HCT116 (cell line): ENCODE measurements around the gene HRNR. TPM values are rescaled to one million over a fixed set of nuclear protein-coding genes. Genes with fewer than 3 reads are reported as not detected.

Experiments used
- ATAC-seq: fragments of 200-7000 bp; cut with Tn5 transposase; 2 replicates; pipeline ENCODE4 v1.9.1; 2020; ENCODE audit warnings: mild to moderate bottlenecking, moderate library complexity
- BruUV-seq: library from RNA; stranded (reverse); fragments of 400-500 nt; replicated peaks from 2 replicates; lab custom pipeline; 2021; lab: Mats Ljungman, UMichigan
- CTCF ChIA-PET: fragments of 300-600 bp; sonication (Branson Sonifier 250); formaldehyde crosslinking; loops from one replicate; lab custom pipeline; 2021; ENCODE audit warnings: antibody characterized with exemption; lab: Charles Lee
- POLR2A ChIA-PET: fragments of 300-600, 350-600 bp; sonication (Branson Sonifier 250); formaldehyde crosslinking; loops from one replicate; lab custom pipeline; 2021; ENCODE audit warnings: antibody characterized with exemption; lab: Charles Lee
- RAD21 ChIA-PET, 2 experiments: fragments of 300-600 bp; sonication (Branson Sonifier 250); formaldehyde crosslinking; loops; one replicate each; lab custom pipeline; 2023; ENCODE audit warnings: low total read pairs in 2 of 2; ENCODE audit not compliant: uncharacterized antibody in 2 of 2, unreplicated experiment in 2 of 2, low non-redundant PET in 1 of 2; lab: Charles Lee
- DNase-seq: peaks from one replicate; pipeline ENCODE4 v3.0.0-alpha.2; 2010; ENCODE audit warnings: low read depth, low spot score
- H2AFZ ChIP-seq: fragments of 200-600 bp; shearing (Covaris generic), sonication (generic); 2 replicates; pipeline ENCODE4 v1.6.1; 2017; ENCODE audit warnings: low read depth, mixed run types, mixed read lengths, antibody characterized with exemption, low read length; ENCODE audit not compliant: poor library complexity, severe bottlenecking
- H3K27ac ChIP-seq: 2 replicates; pipeline ENCODE4 v1.5.1; 2012; ENCODE audit warnings: low read depth, low read length
- H3K27me3 ChIP-seq: fragments of 200-600 bp; sonication (generic); 2 replicates; pipeline ENCODE4 v1.6.1; 2016; ENCODE audit warnings: mixed run types, low read length, mixed read lengths; ENCODE audit not compliant: insufficient read depth
- H3K36me3 ChIP-seq, 2 experiments: fragments of 200-500 bp in 1 of 2; fragments of 200-600 bp in 1 of 2; sonication (Bioruptor generic) in 1 of 2; sonication (generic) in 1 of 2; 2 replicates each; pipeline versions ENCODE4 v1.5.1 to v1.6.1; 2014 to 2016; ENCODE audit warnings: low read length in 2 of 2, inconsistent platforms in 1 of 2, mixed read lengths in 1 of 2, mixed run types in 1 of 2; ENCODE audit not compliant: insufficient read depth in 2 of 2, control insufficient read depth in 1 of 2
- H3K4me1 ChIP-seq, 2 experiments: fragments of 200-600 bp in 1 of 2; sonication (generic) in 1 of 2; 2 replicates each; pipeline versions ENCODE4 v1.5.1 to v1.6.1; 2012 to 2017; ENCODE audit warnings: low read length in 2 of 2, inconsistent platforms in 1 of 2, mild to moderate bottlenecking in 1 of 2, mixed read lengths in 1 of 2, mixed run types in 1 of 2, moderate library complexity in 1 of 2; ENCODE audit not compliant: insufficient read depth in 2 of 2, control insufficient read depth in 1 of 2
- H3K4me2 ChIP-seq: fragments of 200-600 bp; sonication (generic); 2 replicates; pipeline ENCODE4 v1.6.1; 2017; ENCODE audit warnings: mixed run types, low read length, mixed read lengths
- H3K4me3 ChIP-seq, 2 experiments: fragments of 200-600 bp in 1 of 2; sonication (generic) in 1 of 2; replicated peaks in 1 of 2; 2 replicates each; pipeline ENCODE4 v1.5.1; 2011 to 2016; ENCODE audit warnings: low read length in 2 of 2, control low read depth in 1 of 2, low read depth in 1 of 2, mild to moderate bottlenecking in 1 of 2, mixed read lengths in 1 of 2, mixed run types in 1 of 2
- H3K79me2 ChIP-seq: fragments of 200-600 bp; sonication (generic); 2 replicates; pipeline ENCODE4 v1.6.1; 2017; ENCODE audit warnings: mild to moderate bottlenecking, mixed run types, low read length, moderate library complexity, mixed read lengths; ENCODE audit not compliant: insufficient read depth
- H3K9ac ChIP-seq: fragments of 200-600 bp; sonication (generic); 2 replicates; pipeline ENCODE4 v1.6.1; 2016; ENCODE audit warnings: low read length, mixed read lengths
- H3K9me2 ChIP-seq: fragments of 200-600 bp; sonication (generic), shearing (Covaris generic); 2 replicates; pipeline ENCODE4 v1.6.1; 2017; ENCODE audit warnings: mixed run types, mild to moderate bottlenecking, moderate library complexity; ENCODE audit not compliant: insufficient read depth
- H3K9me3 ChIP-seq, 2 experiments: fragments of 200-500 bp in 1 of 2; fragments of 200-600 bp in 1 of 2; sonication (Bioruptor generic) in 1 of 2; sonication (generic) in 1 of 2; 2 replicates each; pipeline ENCODE4 v1.6.1; 2014 to 2017; ENCODE audit warnings: low read length in 2 of 2, mixed read lengths in 2 of 2, inconsistent platforms in 1 of 2, low read depth in 1 of 2, mild to moderate bottlenecking in 1 of 2, mixed run types in 1 of 2, moderate library complexity in 1 of 2; ENCODE audit not compliant: control insufficient read depth in 1 of 2, insufficient read depth in 1 of 2
- H4K20me1 ChIP-seq: fragments of 200-600 bp; sonication (generic), shearing (Covaris generic); 2 replicates; pipeline ENCODE4 v1.6.1; 2017; ENCODE audit warnings: mixed run types, mild to moderate bottlenecking, moderate library complexity; ENCODE audit not compliant: insufficient read depth
- ATF3 ChIP-seq: IDR thresholded peaks from 2 replicates; pipeline ENCODE4 v1.6.1; 2012
- CTCF ChIP-seq, 3 experiments: fragments of 200-600 bp in 1 of 3; sonication (generic) in 1 of 3; IDR thresholded peaks in 2 of 3; conservative IDR thresholded peaks in 1 of 3; 2 replicates each; pipeline ENCODE4 v1.5.1; 2012 to 2017; ENCODE audit warnings: low read depth in 2 of 3, low read length in 2 of 3, antibody characterized with exemption in 1 of 3, borderline replicate concordance in 1 of 3, control low read depth in 1 of 3, mild to moderate bottlenecking in 1 of 3, mixed read lengths in 1 of 3, mixed run types in 1 of 3, moderate library complexity in 1 of 3; ENCODE audit not compliant: insufficient read depth in 1 of 3
- ELF1 ChIP-seq: IDR thresholded peaks from 2 replicates; pipeline ENCODE4 v1.6.1; 2012; ENCODE audit warnings: low read depth, borderline replicate concordance
- EZH2 ChIP-seq: fragments of 200-600 bp; sonication (generic); IDR thresholded peaks from 2 replicates; pipeline ENCODE4 v1.6.1; 2017; ENCODE audit warnings: antibody characterized with exemption, mixed run types
- EZH2phosphoT487 ChIP-seq: fragments of 200-600 bp; IDR thresholded peaks from 2 replicates; pipeline ENCODE4 v1.6.1; 2018; ENCODE audit warnings: antibody characterized with exemption, borderline replicate concordance
- FOSL1 ChIP-seq: IDR thresholded peaks from 2 replicates; pipeline ENCODE4 v1.6.1; 2012; ENCODE audit warnings: low read depth
- JUND ChIP-seq: IDR thresholded peaks from 2 replicates; pipeline ENCODE4 v1.6.1; 2012
- MAX ChIP-seq: IDR thresholded peaks from 2 replicates; pipeline ENCODE4 v1.6.1; 2012
- POLR2AphosphoS5 ChIP-seq: IDR thresholded peaks from 2 replicates; pipeline ENCODE4 v1.6.1; 2011; ENCODE audit warnings: mild to moderate bottlenecking, low read depth, low read length, moderate library complexity
- RAD21 ChIP-seq: IDR thresholded peaks from 2 replicates; pipeline ENCODE4 v1.6.1; 2012; ENCODE audit warnings: low read depth, mild to moderate bottlenecking
- REST ChIP-seq: IDR thresholded peaks from 2 replicates; pipeline ENCODE4 v1.6.1; 2012; ENCODE audit warnings: low read depth
- SIN3A ChIP-seq: IDR thresholded peaks from 2 replicates; pipeline ENCODE4 v1.6.1; 2012; ENCODE audit warnings: low read depth
- SRF ChIP-seq: IDR thresholded peaks from 2 replicates; pipeline ENCODE4 v1.6.1; 2012; ENCODE audit warnings: low read depth
- TCF7L2 ChIP-seq: IDR thresholded peaks from 2 replicates; pipeline ENCODE4 v1.7.0; 2011; ENCODE audit warnings: borderline replicate concordance, inconsistent platforms; ENCODE audit not compliant: insufficient read depth, insufficient read length; ENCODE audit errors: extremely low read depth
- ZBTB33 ChIP-seq: IDR thresholded peaks from 2 replicates; pipeline ENCODE4 v1.6.1; 2011; ENCODE audit warnings: mild to moderate bottlenecking, low read length, moderate library complexity; ENCODE audit not compliant: insufficient replicate concordance; ENCODE audit errors: extremely low read depth
- ZFX ChIP-seq: fragments of 450-650 bp; IDR thresholded peaks from 2 replicates; pipeline ENCODE4 v1.6.1; 2017
- intact Hi-C: fragments of 100-400 bp; cut with micrococcal nuclease; formaldehyde crosslinking; loops from 2 replicates; pipeline ENCODE4 v1.10.0; 2022
- total RNA-seq: library from RNA; stranded (reverse); gene quantifications from one replicate; pipeline ENCODE4 v1.2.1, GENCODE V29; 2021; ENCODE audit not compliant: unreplicated experiment

The HRNR gene
- total RNA-seq, 1 experiment from 2014 or later = not detected

- no peaks in the 10 kb centered on the region for H3K4me1 ChIP-seq
- CTCF ChIA-PET = interaction anchor here (1.9 kb wide), 1 partner anchor 230 kb away, joined by 5 read pairs; no protein-coding TSS in a partner anchor
- no peak for TF ChIP-seq ZBTB33
- no peak for TF ChIP-seq FOSL1
- TF ChIP-seq REST = no peak
- no peak for TF ChIP-seq EZH2phosphoT487
- no peak for TF ChIP-seq POLR2AphosphoS5
- TF ChIP-seq EZH2 = no peak
- TF ChIP-seq SIN3A = no peak
- TF ChIP-seq RAD21 = no peak
- TF ChIP-seq SRF = no peak
- TF ChIP-seq ZFX = no peak
- TF ChIP-seq ATF3 = no peak
- TF ChIP-seq ELF1 = no peak
- no peak for TF ChIP-seq TCF7L2
- no peak for TF ChIP-seq MAX
- no peak for TF ChIP-seq JUND
- TF ChIP-seq CTCF (IDR thresholded peaks at IDR 0.05 in 2 of 3, conservative IDR thresholded peaks at IDR 0.05 in 1 of 3; ENCODE audit: borderline replicate concordance in 1 of 3, insufficient read depth in 1 of 3, low read depth in 2 of 3, low read length in 2 of 3) = no peak
- no peaks in the 10 kb centered on the region for H3K79me2 ChIP-seq
- RAD21 ChIA-PET = no interaction called here
- no TSS peak for BruUV-seq
- intact Hi-C loops = no loop called here
- POLR2A ChIA-PET = no interaction called here
- ATAC-seq (no peak), DNase-seq (no peak)
- no peak overlapping the region for H3K4me2 ChIP-seq
- no peaks in the 10 kb centered on the region for H4K20me1 ChIP-seq
- no peak overlapping the region for H2AFZ ChIP-seq
- H3K9me3 ChIP-seq = no peaks in the 10 kb centered on the region
- H3K9me2 ChIP-seq = no peaks in the 10 kb centered on the region
- H3K27me3 ChIP-seq = peaks cover 53% of the 10 kb centered on the region
- H3K36me3 ChIP-seq = no peaks in the 10 kb centered on the region
- no peak overlapping the region for H3K27ac ChIP-seq
- H3K4me3 ChIP-seq = no peak overlapping the region
- no peak overlapping the region for H3K9ac ChIP-seq
Observed at GRCh38 chr1:152228831-152229230, 4.8 kb upstream of the HRNR start.
